NT2/D1 (cell line): Measurements from ENCODE around the gene PTPRJ.

Experiments used
- YY1 ChIP-seq: IDR thresholded peaks from 2 replicates; pipeline ENCODE4 v1.6.1; 2011; ENCODE audit not compliant: insufficient read length, insufficient read depth
- ZNF274 ChIP-seq: IDR thresholded peaks from 2 replicates; pipeline ENCODE4 v1.6.1; 2011; ENCODE audit warnings: mild to moderate bottlenecking, low read depth, low read length

- TF ChIP-seq ZNF274: no peak
- TF ChIP-seq YY1: no peak
Measured at GRCh38 chr11:48028914-48029680, 48.7 kb downstream of the PTPRJ start.
